IPS-20b (cell line): ENCODE data around the gene SMAP1.
A peak's percentile ranks its signal among the peaks of the same experiment; 100 is the strongest.

Experiments used
- H3K27ac ChIP-seq: one replicate; pipeline ENCODE4 v1.5.1; 2013; ENCODE audit warnings: low read length
- H3K27me3 ChIP-seq: 2 replicates; pipeline ENCODE4 v1.6.1; 2013; ENCODE audit warnings: mild to moderate bottlenecking, low read length, inconsistent platforms; ENCODE audit not compliant: insufficient read depth
- H3K36me3 ChIP-seq: 2 replicates; pipeline ENCODE4 v1.6.1; 2013; ENCODE audit warnings: low read depth, mild to moderate bottlenecking, inconsistent platforms, low read length, moderate library complexity; ENCODE audit not compliant: insufficient read depth
- H3K4me1 ChIP-seq: 2 replicates; pipeline ENCODE4 v1.6.1; 2013; ENCODE audit warnings: mild to moderate bottlenecking, control low read depth, inconsistent platforms, low read length, moderate library complexity; ENCODE audit not compliant: insufficient read depth
- H3K4me3 ChIP-seq: 2 replicates; pipeline ENCODE4 v1.5.1; 2013; ENCODE audit warnings: mild to moderate bottlenecking, low read length, inconsistent platforms
- H3K9ac ChIP-seq: 2 replicates; pipeline ENCODE4 v1.6.1; 2013; ENCODE audit warnings: low read depth, mild to moderate bottlenecking, inconsistent platforms, low read length, moderate library complexity
- H3K9me3 ChIP-seq: 2 replicates; pipeline ENCODE4 v1.6.1; 2013; ENCODE audit warnings: mild to moderate bottlenecking, low read depth, low read length, inconsistent platforms; ENCODE audit not compliant: insufficient read depth

The SMAP1 gene

DNA sequence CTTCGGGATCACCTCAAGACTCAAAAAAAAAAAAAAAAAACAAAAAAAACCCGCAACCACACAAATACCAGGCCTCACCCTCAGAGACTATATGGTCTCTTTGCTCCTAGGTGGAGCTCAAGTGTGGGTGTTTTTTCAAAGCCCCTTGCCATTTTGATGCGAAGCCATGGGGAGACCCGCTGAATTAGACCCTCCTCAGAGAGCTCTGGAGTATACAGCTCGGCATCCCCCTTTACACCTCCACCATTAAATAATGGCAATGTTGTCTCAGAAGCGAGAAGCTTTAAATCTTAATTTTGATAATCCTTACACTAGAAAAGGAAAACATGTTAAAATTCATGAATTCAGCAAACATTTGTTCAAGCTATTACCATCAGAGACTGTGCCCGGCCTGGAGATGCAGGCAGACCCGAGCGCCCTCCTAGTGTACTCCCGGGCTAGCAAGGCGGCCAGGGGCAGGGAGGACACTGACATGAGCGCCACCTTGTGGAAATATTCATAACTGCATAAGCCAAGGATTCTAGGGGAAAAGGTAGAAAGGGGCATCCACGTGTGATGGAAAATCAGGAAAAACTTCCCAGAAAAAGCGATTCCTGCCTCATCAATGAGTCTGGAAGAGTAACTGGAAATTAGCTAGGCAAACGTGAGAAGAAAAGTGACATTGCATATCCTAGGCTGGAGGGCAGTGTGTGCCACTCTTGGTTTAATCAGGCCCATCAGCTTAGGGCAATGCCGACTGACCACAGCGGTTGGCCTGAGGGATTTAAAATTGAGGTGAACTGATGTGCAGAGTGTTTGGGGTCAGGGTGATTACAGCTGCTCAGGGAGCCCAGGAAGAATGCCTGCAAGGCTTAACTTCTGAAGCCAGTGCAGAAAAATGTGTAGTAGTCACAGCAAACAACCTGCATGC, 216.6 kb downstream of the SMAP1 start:
- no peak overlapping the region for H3K9ac ChIP-seq
- no peaks in the 10 kb centered on the region for H3K36me3 ChIP-seq
- no peaks in the 10 kb centered on the region for H3K9me3 ChIP-seq
- H3K4me3 ChIP-seq: peak overlapping the region; percentile 32; the same call in 1 of the 2 replicates
- H3K27ac ChIP-seq: no peak overlapping the region
- H3K27me3 ChIP-seq: no peaks in the 10 kb centered on the region
- H3K4me1 ChIP-seq: peaks cover 14% of the 10 kb centered on the region; the same call in 1 of the 2 replicates

DNA sequence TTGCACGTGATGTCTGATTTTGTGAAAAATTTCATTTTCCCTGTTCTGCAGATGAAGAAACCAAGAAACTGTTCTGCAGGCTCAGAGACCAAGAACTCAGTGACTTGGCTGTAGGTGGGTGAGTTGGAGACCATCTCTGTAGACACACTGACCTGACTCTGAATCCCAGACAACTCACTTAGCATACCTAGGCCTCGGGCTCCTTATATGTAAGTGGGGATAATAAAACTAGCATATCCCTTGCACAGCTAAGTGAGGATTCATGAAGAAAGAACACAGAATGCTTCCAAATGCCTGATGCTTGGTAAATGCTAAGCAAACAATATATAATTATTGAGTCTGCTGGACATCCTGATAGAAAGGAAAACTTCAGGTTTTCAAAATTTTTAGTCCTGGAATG, 218.4 kb downstream of the SMAP1 start:
- H3K27me3 ChIP-seq: no peaks in the 10 kb centered on the region
- no peak overlapping the region for H3K4me3 ChIP-seq
- no peak overlapping the region for H3K9ac ChIP-seq
- H3K9me3 ChIP-seq: no peaks in the 10 kb centered on the region
- peaks cover 14% of the 10 kb centered on the region; the same call in 1 of the 2 replicates for H3K4me1 ChIP-seq
- H3K36me3 ChIP-seq: no peaks in the 10 kb centered on the region
- H3K27ac ChIP-seq: no peak overlapping the region

DNA sequence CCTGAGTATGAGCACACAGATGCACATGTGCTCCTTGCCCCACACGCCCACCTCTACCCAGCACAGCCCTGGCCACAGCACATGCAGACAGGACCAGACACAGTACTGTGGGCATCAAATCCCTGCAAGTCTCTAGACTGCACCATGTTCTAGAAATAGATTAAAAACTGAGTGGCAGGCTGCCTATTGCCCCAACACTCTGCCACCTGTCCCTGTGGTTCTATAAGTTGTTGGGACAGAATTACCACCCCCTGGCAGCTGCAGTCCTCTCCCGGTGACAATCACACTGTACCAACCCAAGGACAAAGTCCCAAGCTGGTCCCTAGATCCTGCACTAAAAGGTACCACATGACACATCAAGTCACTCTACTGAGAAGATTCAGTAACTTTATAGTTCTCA, 219.0 kb downstream of the SMAP1 start:
- no peaks in the 10 kb centered on the region for H3K36me3 ChIP-seq
- H3K27ac ChIP-seq: no peak overlapping the region
- H3K27me3 ChIP-seq: no peaks in the 10 kb centered on the region
- H3K9ac ChIP-seq: no peak overlapping the region
- no peaks in the 10 kb centered on the region for H3K9me3 ChIP-seq
- H3K4me1 ChIP-seq: peaks cover 14% of the 10 kb centered on the region; the same call in 1 of the 2 replicates
- no peak overlapping the region for H3K4me3 ChIP-seq

DNA sequence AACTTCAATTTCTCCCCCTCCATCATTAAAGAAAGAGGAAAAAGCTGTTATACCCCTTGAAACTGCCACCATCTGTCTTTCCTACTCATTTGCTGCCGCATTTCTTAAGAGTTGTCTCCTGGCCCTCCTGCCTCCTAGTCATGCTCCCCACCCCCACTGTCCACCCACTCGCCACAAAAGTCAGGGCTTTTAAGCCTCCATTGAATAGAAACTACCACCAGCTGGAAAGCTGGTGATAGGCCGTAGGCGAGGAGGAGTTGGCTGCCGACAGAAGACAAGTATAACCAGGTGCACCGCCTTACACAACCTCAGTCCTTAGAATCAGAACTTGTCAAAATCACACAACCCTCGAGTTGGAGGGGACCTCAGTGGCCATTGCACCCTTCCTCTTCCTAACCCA, 221.6 kb downstream of the SMAP1 start:
- Histone ChIP-seq H3K27me3 (no peaks in the 10 kb centered on the region), H3K9ac (no peak overlapping the region), H3K36me3 (no peaks in the 10 kb centered on the region), H3K9me3 (no peaks in the 10 kb centered on the region), H3K4me3 (no peak overlapping the region), H3K4me1 (peaks cover 14% of the 10 kb centered on the region; the same call in 1 of the 2 replicates), H3K27ac (no peak overlapping the region)

DNA sequence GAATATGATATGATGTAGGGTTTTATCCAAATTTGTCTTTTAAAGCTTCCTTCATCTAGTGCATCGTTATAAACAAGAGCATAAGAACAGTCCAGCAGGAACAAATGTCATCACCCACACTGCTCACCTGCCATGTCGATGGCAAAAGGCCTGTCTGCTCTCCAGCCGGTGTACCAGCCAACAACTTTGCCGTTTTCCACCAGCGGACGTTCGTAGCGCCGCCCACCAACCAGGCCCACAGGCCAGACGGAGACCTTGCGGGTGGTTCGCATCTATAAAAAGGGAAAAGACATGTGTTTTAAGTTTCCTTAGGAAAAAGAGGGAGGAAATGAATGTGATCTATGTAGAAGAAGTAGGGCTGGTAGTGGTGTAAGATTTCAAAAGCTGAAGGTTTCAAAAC, 226.3 kb downstream of the SMAP1 start:
- H3K36me3 ChIP-seq: no peaks in the 10 kb centered on the region
- no peak overlapping the region for H3K4me3 ChIP-seq
- H3K27me3 ChIP-seq: no peaks in the 10 kb centered on the region
- no peak overlapping the region for H3K9ac ChIP-seq
- no peaks in the 10 kb centered on the region for H3K9me3 ChIP-seq
- no peak overlapping the region for H3K27ac ChIP-seq
- H3K4me1 ChIP-seq: no peaks in the 10 kb centered on the region

DNA sequence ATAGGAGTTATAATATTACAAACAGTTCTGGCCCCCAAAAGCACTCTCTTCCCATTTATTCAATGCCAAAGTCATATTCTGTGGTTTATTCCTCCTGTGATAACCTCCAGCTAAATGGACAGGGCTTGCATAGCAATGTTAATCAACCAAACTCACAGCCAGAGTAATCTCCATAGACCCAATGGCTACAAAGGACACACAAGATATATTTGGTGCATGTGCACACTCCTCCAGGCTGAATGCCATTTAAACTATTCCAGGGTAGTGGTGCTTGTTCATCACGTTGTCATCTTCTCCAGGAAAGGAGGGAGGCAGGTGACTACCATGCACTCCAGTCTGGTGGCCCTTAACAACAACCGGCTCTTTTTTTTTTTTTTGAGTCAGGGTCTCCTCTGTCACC, 232.4 kb downstream of the SMAP1 start:
- no peaks in the 10 kb centered on the region for H3K4me1 ChIP-seq
- no peaks in the 10 kb centered on the region for H3K36me3 ChIP-seq
- no peaks in the 10 kb centered on the region for H3K9me3 ChIP-seq
- H3K27me3 ChIP-seq: no peaks in the 10 kb centered on the region
- H3K9ac ChIP-seq: no peak overlapping the region
- no peak overlapping the region for H3K27ac ChIP-seq
- H3K4me3 ChIP-seq: no peak overlapping the region

DNA sequence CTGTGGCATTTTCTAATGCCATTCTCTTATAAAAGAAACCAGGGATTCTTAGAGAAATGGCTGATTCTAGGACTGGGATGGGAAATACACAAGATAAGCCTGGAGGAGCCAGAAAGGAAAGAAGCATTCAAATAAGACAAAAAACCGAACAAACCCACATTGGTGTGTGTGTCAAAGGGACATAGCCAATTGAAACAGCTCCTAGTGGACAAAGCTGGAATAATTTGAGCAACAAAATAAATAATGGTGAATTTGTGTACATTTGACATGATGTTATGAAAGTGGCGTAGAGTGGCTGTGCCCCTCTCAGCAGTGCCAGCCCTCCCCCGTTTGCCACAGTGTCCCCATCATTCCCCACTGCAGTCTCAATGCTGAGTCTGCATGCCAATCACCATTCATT, 233.6 kb downstream of the SMAP1 start:
- no peaks in the 10 kb centered on the region for H3K36me3 ChIP-seq
- H3K27ac ChIP-seq: no peak overlapping the region
- no peaks in the 10 kb centered on the region for H3K9me3 ChIP-seq
- no peak overlapping the region for H3K9ac ChIP-seq
- H3K4me1 ChIP-seq: no peaks in the 10 kb centered on the region
- H3K27me3 ChIP-seq: no peaks in the 10 kb centered on the region
- no peak overlapping the region for H3K4me3 ChIP-seq

DNA sequence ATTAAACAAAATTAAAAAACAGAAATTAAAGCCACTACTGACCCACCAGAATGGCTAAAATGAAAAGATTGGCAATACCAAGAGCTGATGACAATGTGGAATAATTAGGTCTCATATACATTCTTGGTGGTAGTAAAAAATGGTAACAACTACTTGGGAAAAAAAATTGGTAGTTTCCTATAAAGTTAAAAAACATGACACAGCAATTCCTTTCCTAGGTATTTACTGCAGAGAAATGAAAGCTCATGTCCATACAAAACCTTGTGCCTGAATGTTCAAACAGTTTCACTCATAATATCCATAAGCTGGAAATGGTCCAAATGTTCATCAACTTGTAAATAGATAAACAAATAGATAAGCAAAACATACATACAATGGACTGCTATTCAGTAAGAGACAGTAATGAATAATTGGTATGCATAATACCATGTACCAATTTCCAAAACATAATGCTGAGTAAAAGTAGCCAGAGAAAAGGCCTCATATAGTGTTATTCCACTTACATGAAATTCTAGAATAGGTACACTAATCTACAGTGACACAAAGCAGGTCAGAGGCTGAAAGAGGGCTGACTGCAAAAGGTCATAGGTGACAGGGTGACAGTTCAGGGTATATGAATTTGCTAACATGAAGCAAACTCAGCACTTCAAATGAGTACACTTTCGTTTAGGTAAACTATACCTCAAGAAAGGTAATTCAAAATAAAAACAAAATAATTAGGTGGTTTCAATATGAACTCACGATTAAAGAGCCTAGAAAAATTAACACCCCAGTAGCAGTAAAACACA, 236.2 kb downstream of the SMAP1 start:
- Histone ChIP-seq H3K4me3 (no peak overlapping the region), H3K27ac (no peak overlapping the region), H3K9me3 (no peaks in the 10 kb centered on the region), H3K27me3 (no peaks in the 10 kb centered on the region), H3K36me3 (no peaks in the 10 kb centered on the region), H3K9ac (no peak overlapping the region), H3K4me1 (no peaks in the 10 kb centered on the region)

DNA sequence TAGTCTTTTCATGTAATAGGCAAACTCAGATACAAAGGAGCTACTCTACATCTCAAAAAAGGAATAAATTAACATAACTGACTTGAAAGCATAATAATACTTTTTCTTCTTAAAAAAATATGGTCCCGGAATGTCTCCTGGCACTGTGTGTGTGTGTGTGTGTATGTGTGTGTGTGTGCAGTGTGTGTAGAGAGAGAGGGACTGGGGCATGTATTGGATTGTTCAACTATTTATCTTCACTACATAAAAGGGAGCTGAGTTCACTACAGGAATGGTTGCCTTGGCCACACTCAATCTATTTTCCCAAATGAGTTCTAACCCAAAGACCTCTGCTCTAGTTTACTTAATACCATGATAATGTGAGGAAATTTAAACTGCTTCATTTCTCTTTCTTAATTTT, 238.1 kb downstream of the SMAP1 start:
- Histone ChIP-seq H3K27ac (no peak overlapping the region), H3K9me3 (no peaks in the 10 kb centered on the region), H3K4me1 (no peaks in the 10 kb centered on the region), H3K9ac (no peak overlapping the region), H3K4me3 (no peak overlapping the region), H3K27me3 (no peaks in the 10 kb centered on the region), H3K36me3 (no peaks in the 10 kb centered on the region)
